Activated CD8-positive, alpha-beta T cell treated with anti-CD3 and anti-CD28 coated beads for 36 hours (primary cell): ENCODE measurements around the gene AMMECR1L. TPM values are rescaled to one million over a fixed set of nuclear protein-coding genes. Genes with fewer than 3 reads are reported as not detected.

Experiments
- ATAC-seq: fragments of 200-7000 bp; cut with Tn5 transposase; one replicate; pipeline ENCODE4 v1.10.0; 2021; ENCODE audit warnings: mild to moderate bottlenecking, moderate library complexity
- CTCF ChIA-PET: fragments of 350-600 bp; sonication (Branson Sonifier 250); formaldehyde crosslinking; loops from one replicate; lab custom pipeline; 2021; ENCODE audit warnings: antibody characterized with exemption; lab: Charles Lee
- POLR2A ChIA-PET: fragments of 350-600 bp; sonication (Branson Sonifier 250); formaldehyde crosslinking; loops from one replicate; lab custom pipeline; 2021; ENCODE audit warnings: antibody characterized with exemption; lab: Charles Lee
- DNase-seq: peaks from one replicate; pipeline ENCODE4 v3.0.0-alpha.2; 2020
- H3K27ac Mint-ChIP-seq: one replicate; pipeline ENCODE4 v1.8.0; 2021; ENCODE audit warnings: mild to moderate bottlenecking, mixed read lengths
- H3K27me3 Mint-ChIP-seq: one replicate; pipeline ENCODE4 v1.8.0; 2021; ENCODE audit warnings: mixed read lengths
- H3K36me3 Mint-ChIP-seq: one replicate; pipeline ENCODE4 v1.8.0; 2021; ENCODE audit warnings: low read depth, mixed read lengths
- H3K4me1 Mint-ChIP-seq: one replicate; pipeline ENCODE4 v1.8.0; 2021; ENCODE audit warnings: low read depth, mixed read lengths
- H3K4me3 Mint-ChIP-seq: one replicate; pipeline ENCODE4 v1.8.0; 2021; ENCODE audit warnings: mild to moderate bottlenecking, moderate library complexity, mixed read lengths
- H3K9me3 Mint-ChIP-seq: one replicate; pipeline ENCODE4 v1.8.0; 2021; ENCODE audit warnings: mixed read lengths
- CTCF ChIP-seq: fragments of 200-600 bp; IDR thresholded peaks from one replicate; pipeline ENCODE4 v1.8.0; 2022; ENCODE audit warnings: antibody characterized with exemption, mild to moderate bottlenecking
- intact Hi-C: fragments of 100-400 bp; cut with micrococcal nuclease; formaldehyde crosslinking; loops from one replicate; pipeline ENCODE4 v1.10.0; 2022
- total RNA-seq, 2 experiments: library from RNA; stranded (reverse); gene quantifications; one replicate each; pipeline ENCODE4 v1.2.3, GENCODE V29; 2021

AMMECR1L gene
- total RNA-seq, 2 experiments from 2014 or later, result 12.5 to 13.1 TPM

GRCh38 chr2:127873707-127874303 lies 12.0 kb downstream of the AMMECR1L start:
- ChIA-PET POLR2A (no interaction called here), CTCF (no interaction called here)
- no peak for TF ChIP-seq CTCF
- DNase-seq (no peak), ATAC-seq (no peak)
- peaks cover 32% of the 10 kb centered on the region for H3K4me1 Mint-ChIP-seq
- intact Hi-C loops, result no loop called here
- H3K4me3 Mint-ChIP-seq, result no peak overlapping the region
- no peak overlapping the region for H3K27ac Mint-ChIP-seq
- no peaks in the 10 kb centered on the region for H3K9me3 Mint-ChIP-seq
- H3K36me3 Mint-ChIP-seq, result peaks cover 42% of the 10 kb centered on the region
- H3K27me3 Mint-ChIP-seq, result no peaks in the 10 kb centered on the region

DNA sequence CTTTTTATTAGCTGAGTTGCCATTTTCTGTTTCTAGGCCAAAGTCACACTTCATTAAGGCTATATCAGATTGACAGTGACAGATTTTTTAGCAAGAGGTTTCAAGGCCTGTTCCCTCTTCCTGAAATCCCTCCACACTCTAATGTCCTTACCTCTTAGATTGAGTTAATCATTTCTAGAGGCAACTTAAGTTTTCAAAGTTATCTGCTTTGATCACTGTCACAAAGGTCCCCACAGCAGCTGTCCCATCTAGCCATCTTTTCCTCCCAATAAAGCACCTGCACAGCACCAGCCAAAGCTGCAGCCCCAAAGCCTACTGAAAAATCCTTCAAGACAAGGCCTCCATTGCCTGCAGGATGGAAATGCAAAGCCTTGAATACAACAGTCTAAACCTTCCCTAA lies 13.4 kb downstream of the AMMECR1L start:
- H3K9me3 Mint-ChIP-seq, result no peaks in the 10 kb centered on the region
- ChIA-PET POLR2A (no interaction called here), CTCF (no interaction called here)
- H3K36me3 Mint-ChIP-seq, result peaks cover 44% of the 10 kb centered on the region
- ATAC-seq (no peak), DNase-seq (no peak)
- intact Hi-C loops, result no loop called here
- H3K4me1 Mint-ChIP-seq, result peaks cover 23% of the 10 kb centered on the region
- no peak overlapping the region for H3K27ac Mint-ChIP-seq
- TF ChIP-seq CTCF, result no peak
- no peak overlapping the region for H3K4me3 Mint-ChIP-seq
- H3K27me3 Mint-ChIP-seq, result no peaks in the 10 kb centered on the region

- Mint-ChIP-seq H3K36me3 (peaks cover 44% of the 10 kb centered on the region), H3K27ac (peak overlapping the region; percentile 70)
- intact Hi-C loops, result no loop called here
These were observed 19.8 kb downstream of the AMMECR1L start for GRCh38 chr2:127865926-127866325.

GRCh38 chr2:127864877-127865276 lies 20.9 kb downstream of the AMMECR1L start:
- H3K9me3 Mint-ChIP-seq, result no peaks in the 10 kb centered on the region
- H3K27me3 Mint-ChIP-seq, result no peaks in the 10 kb centered on the region
- H3K36me3 Mint-ChIP-seq, result peaks cover 39% of the 10 kb centered on the region
- no peak overlapping the region for H3K4me3 Mint-ChIP-seq
- H3K4me1 Mint-ChIP-seq, result peaks cover under 1% of the 10 kb centered on the region
- intact Hi-C loops, result no loop called here
- DNase-seq (no peak), ATAC-seq (peak; percentile 24)
- ChIA-PET POLR2A (no interaction called here), CTCF (no interaction called here)
- peak overlapping the region; percentile 46 for H3K27ac Mint-ChIP-seq
- no peak for TF ChIP-seq CTCF

More at GRCh38 chr2:127865926-127866325, 19.8 kb downstream of the AMMECR1L start:
- POLR2A ChIA-PET, result no interaction called here
- Mint-ChIP-seq H3K4me3 (no peak overlapping the region), H3K9me3 (no peaks in the 10 kb centered on the region), H3K4me1 (no peaks in the 10 kb centered on the region), H3K27me3 (no peaks in the 10 kb centered on the region)
- ATAC-seq (no peak), DNase-seq (no peak)
- CTCF ChIA-PET, result no interaction called here
- no peak for TF ChIP-seq CTCF

- Mint-ChIP-seq H3K36me3 (peaks cover 34% of the 10 kb centered on the region), H3K4me1 (peaks cover 11% of the 10 kb centered on the region), H3K9me3 (no peaks in the 10 kb centered on the region), H3K4me3 (no peak overlapping the region), H3K27ac (no peak overlapping the region), H3K27me3 (no peaks in the 10 kb centered on the region)
- intact Hi-C loops, result no loop called here
- ChIA-PET CTCF (no interaction called here), POLR2A (interaction anchor here (0.7 kb wide), 1 partner anchor 60 kb away, joined by 5 read pairs; no protein-coding TSS in a partner anchor)
- TF ChIP-seq CTCF, result no peak
- no peak for DNase-seq
- no peak for ATAC-seq
These were observed 23.5 kb downstream of the AMMECR1L start for GRCh38 chr2:127862228-127862627.
